HepG2 (cell line): ENCODE measurements around the gene ANXA9. TPM values are rescaled to one million over a fixed set of nuclear protein-coding genes. Genes with fewer than 3 reads are reported as not detected.

ENCODE experiments used
- BHLHE40 ChIP-seq: IDR thresholded peaks from 2 replicates; pipeline ENCODE4 v1.6.1; 2011; ENCODE audit warnings: low read length, improper control_type of control experiment
- CBFB ChIP-seq: sonication (generic); formaldehyde crosslinking; IDR thresholded peaks from 2 replicates; pipeline ENCODE4 v1.4.0; 2020; ENCODE audit warnings: missing genetic modification reagents
- CTCF ChIP-seq: sonication (generic); formaldehyde crosslinking; IDR thresholded peaks from 2 replicates; pipeline ENCODE4 v1.5.0; 2020; ENCODE audit warnings: mild to moderate bottlenecking, missing genetic modification reagents, moderate library complexity
- EHMT2 ChIP-seq: fragments of 200-600 bp; sonication (generic); IDR thresholded peaks from 2 replicates; pipeline ENCODE4 v1.7.0; 2017; ENCODE audit warnings: antibody characterized with exemption, low read depth, low read length, borderline replicate concordance
- ELF1 ChIP-seq: sonication (generic); formaldehyde crosslinking; IDR thresholded peaks from 2 replicates; pipeline ENCODE4 v1.4.0; 2020; ENCODE audit warnings: missing genetic modification reagents
- HNF4G ChIP-seq, 2 experiments: sonication (generic) in 1 of 2; formaldehyde crosslinking in 1 of 2; IDR thresholded peaks; 2 replicates each; pipeline versions ENCODE4 v1.4.0 to v1.6.1; 2011 to 2020; ENCODE audit warnings: borderline replicate concordance in 2 of 2, low read depth in 2 of 2, mild to moderate bottlenecking in 2 of 2, low read length in 1 of 2, missing genetic modification reagents in 1 of 2, moderate library complexity in 1 of 2
- KDM5A ChIP-seq: fragments of 200-600 bp; sonication (generic); IDR thresholded peaks from 2 replicates; pipeline ENCODE4 v1.7.0; 2018; ENCODE audit warnings: antibody characterized with exemption, mild to moderate bottlenecking, low read length, borderline replicate concordance
- KLF9 ChIP-seq: IDR thresholded peaks from 2 replicates; pipeline ENCODE4 v1.6.1; 2016; ENCODE audit warnings: low read depth
- NFAT5 ChIP-seq: sonication (generic); formaldehyde crosslinking; IDR thresholded peaks from 2 replicates; pipeline ENCODE4 v1.4.0; 2020; ENCODE audit warnings: missing genetic modification reagents
- POLR2A ChIP-seq, 2 experiments: IDR thresholded peaks; 2 replicates each; pipeline ENCODE4 v1.6.1; 2011; ENCODE audit warnings: low read depth in 2 of 2, low read length in 2 of 2, mild to moderate bottlenecking in 1 of 2, moderate library complexity in 1 of 2; ENCODE audit not compliant: insufficient read depth in 1 of 2
- SALL2 ChIP-seq: sonication (generic); formaldehyde crosslinking; IDR thresholded peaks from 2 replicates; pipeline ENCODE4 v1.8.1; 2023; ENCODE audit warnings: mild to moderate bottlenecking, missing genetic modification reagents, inconsistent platforms
- SMAD3 ChIP-seq: sonication (generic); formaldehyde crosslinking; IDR thresholded peaks from 2 replicates; pipeline ENCODE4 v1.4.0; 2020; ENCODE audit warnings: missing genetic modification reagents
- SMC3 ChIP-seq: IDR thresholded peaks from 2 replicates; pipeline ENCODE4 v1.6.1; 2011; ENCODE audit warnings: low read length, improper control_type of control experiment
- TBX2 ChIP-seq: sonication (generic); formaldehyde crosslinking; IDR thresholded peaks from 2 replicates; pipeline ENCODE4 v1.5.0; 2020; ENCODE audit warnings: missing genetic modification reagents, mild to moderate bottlenecking, borderline replicate concordance
- ZBTB37 ChIP-seq: sonication (generic); formaldehyde crosslinking; IDR thresholded peaks from 2 replicates; pipeline ENCODE4 v1.4.0; 2020; ENCODE audit warnings: mild to moderate bottlenecking, missing genetic modification reagents
- ZEB1 ChIP-seq: IDR thresholded peaks from 2 replicates; pipeline ENCODE4 v1.6.1; 2012; ENCODE audit warnings: mild to moderate bottlenecking, low read depth, inconsistent platforms; ENCODE audit not compliant: insufficient replicate concordance
- ZFP36L1 ChIP-seq: sonication (generic); formaldehyde crosslinking; IDR thresholded peaks from 2 replicates; pipeline ENCODE4 v1.8.0; 2022; ENCODE audit warnings: mild to moderate bottlenecking, missing genetic modification reagents, moderate library complexity
- ZNF574 ChIP-seq: sonication (generic); formaldehyde crosslinking; IDR thresholded peaks from 2 replicates; pipeline ENCODE4 v1.4.0; 2020; ENCODE audit warnings: missing genetic modification reagents
- polyA plus RNA-seq, 8 experiments: library from polyadenylated mRNA; depleted of rRNA in 3 of 8; stranded (reverse) in 7 of 8; unstranded in 1 of 8; fragments of >200 nt; fragmentation: Illumina TruSeq in 4 of 8; extraction: Trizol in 4 of 8; gene quantifications; 2 replicates each; pipeline versions ENCODE4 v1.2.1 to v1.2.3, GENCODE V29; 2011 to 2016; ENCODE audit warnings: low read depth in 4 of 8, missing spikeins in 1 of 8, mixed read lengths in 1 of 8; ENCODE audit not compliant: insufficient read depth in 1 of 8
- total RNA-seq, 5 experiments: library from RNA; depleted of rRNA; stranded (reverse); fragments of >200 nt; fragmentation: Illumina TruSeq; extraction: Trizol; gene quantifications; 2 replicates each; pipeline ENCODE4 v1.2.3, GENCODE V29; 2016; ENCODE audit warnings: low read depth in 1 of 5

ANXA9 gene
- total and polyA plus RNA-seq, 2 of the 13 experiments (the other 11 are each of a cell fraction or from before 2014, with no cell fraction given) = 13.3 to 23.9 TPM

- TF ChIP-seq ZBTB37 (CRISPR knock-in tag) = no peak
- no peak for TF ChIP-seq SMC3
- peak in 1 of 2 experiments; percentile 64; a peak in 2 of 4 replicates for TF ChIP-seq POLR2A (IDR thresholded peaks at IDR 0.05; ENCODE audit: insufficient read depth in 1 of 2, low read depth in 2 of 2, low read length in 2 of 2)
- no peak for TF ChIP-seq CBFB (CRISPR knock-in tag)
- no peak for TF ChIP-seq ZEB1
- TF ChIP-seq CTCF (CRISPR knock-in tag) = peak; percentile 11; the same call in 1 of the 2 replicates
- TF ChIP-seq SMAD3 (CRISPR knock-in tag) = no peak
- TF ChIP-seq KLF9 = no peak
- no peak for TF ChIP-seq SALL2
- TF ChIP-seq NFAT5 (CRISPR knock-in tag) = no peak
- TF ChIP-seq EHMT2 = no peak
- TF ChIP-seq KDM5A = no peak
- no peak for TF ChIP-seq ZFP36L1 (CRISPR knock-in tag)
- TF ChIP-seq HNF4G (IDR thresholded peaks at IDR 0.05; ENCODE audit: borderline replicate concordance, low read depth, low read length) = no peak
- TF ChIP-seq HNF4G (CRISPR knock-in tag; IDR thresholded peaks at IDR 0.05; ENCODE audit: borderline replicate concordance, low read depth) = no peak
- no peak for TF ChIP-seq ZNF574
- no peak for TF ChIP-seq TBX2 (CRISPR knock-in tag)
- TF ChIP-seq BHLHE40 = no peak
- TF ChIP-seq ELF1 = peak; percentile 14; the same call in 1 of the 2 replicates
These were observed 5.0 kb upstream of the ANXA9 start (continued) for GRCh38 chr1:150976879-150977694.
